GM23338 (cell line): ENCODE results near the gene DHRSX.

Experiments used
- CREB1 ChIP-seq: fragments of 250-450 bp; sonication (Bioruptor Pico); IDR thresholded peaks from 2 replicates; pipeline ENCODE4 v1.5.0; 2020; ENCODE audit warnings: low read depth, mild to moderate bottlenecking, moderate library complexity
- POLR2AphosphoS5 ChIP-seq: IDR thresholded peaks from 2 replicates; pipeline ENCODE4 v1.6.1; 2016; ENCODE audit warnings: antibody characterized with exemption, low read depth
- TF ChIP-seq, protein P1 (sequence below), 2 experiments: fragments of 200-600 bp in 1 of 2; sonication (generic) in 1 of 2; conservative IDR thresholded peaks; 2 replicates each; pipeline versions ENCODE4 v1.5.1 to v1.6.1; 2016 to 2017; ENCODE audit warnings: antibody characterized with exemption in 2 of 2, low read depth in 2 of 2, mild to moderate bottlenecking in 2 of 2, moderate library complexity in 1 of 2

DNA sequence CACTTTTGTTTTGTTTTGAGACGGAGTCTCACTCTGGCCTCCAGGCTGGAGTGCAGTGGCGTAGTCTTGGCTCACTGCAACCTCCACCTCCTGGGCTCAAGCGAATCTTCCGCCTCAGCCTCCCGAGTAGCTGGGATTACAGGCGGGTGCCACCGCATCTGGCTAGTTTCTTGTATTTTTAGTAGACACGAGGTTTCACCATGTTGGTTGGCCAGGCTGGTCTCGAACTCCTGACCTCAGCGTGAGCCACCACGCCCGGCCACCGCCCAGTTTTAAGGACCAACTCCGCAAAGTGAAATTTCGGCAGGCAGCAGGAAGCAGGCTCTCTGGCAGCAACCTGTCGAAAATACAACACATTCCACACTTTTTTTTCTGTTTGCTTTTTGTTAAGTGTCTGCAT is 13.4 kb downstream of the DHRSX start:
- TF ChIP-seq, protein P1, sequence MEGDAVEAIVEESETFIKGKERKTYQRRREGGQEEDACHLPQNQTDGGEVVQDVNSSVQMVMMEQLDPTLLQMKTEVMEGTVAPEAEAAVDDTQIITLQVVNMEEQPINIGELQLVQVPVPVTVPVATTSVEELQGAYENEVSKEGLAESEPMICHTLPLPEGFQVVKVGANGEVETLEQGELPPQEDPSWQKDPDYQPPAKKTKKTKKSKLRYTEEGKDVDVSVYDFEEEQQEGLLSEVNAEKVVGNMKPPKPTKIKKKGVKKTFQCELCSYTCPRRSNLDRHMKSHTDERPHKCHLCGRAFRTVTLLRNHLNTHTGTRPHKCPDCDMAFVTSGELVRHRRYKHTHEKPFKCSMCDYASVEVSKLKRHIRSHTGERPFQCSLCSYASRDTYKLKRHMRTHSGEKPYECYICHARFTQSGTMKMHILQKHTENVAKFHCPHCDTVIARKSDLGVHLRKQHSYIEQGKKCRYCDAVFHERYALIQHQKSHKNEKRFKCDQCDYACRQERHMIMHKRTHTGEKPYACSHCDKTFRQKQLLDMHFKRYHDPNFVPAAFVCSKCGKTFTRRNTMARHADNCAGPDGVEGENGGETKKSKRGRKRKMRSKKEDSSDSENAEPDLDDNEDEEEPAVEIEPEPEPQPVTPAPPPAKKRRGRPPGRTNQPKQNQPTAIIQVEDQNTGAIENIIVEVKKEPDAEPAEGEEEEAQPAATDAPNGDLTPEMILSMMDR (conservative IDR thresholded peaks at IDR 0.05; ENCODE audit: low read depth in 2 of 2), result no peak
- TF ChIP-seq POLR2AphosphoS5 (no peak), CREB1 (CRISPR knock-in tag) (no peak)
